Endodermal cell (in vitro differentiated cells): ENCODE results near the gene RTBDN. TPM values are rescaled to one million over a fixed set of nuclear protein-coding genes. Genes with fewer than 3 reads are reported as not detected.

Experiments used
- DNase-seq: peaks from one replicate; pipeline ENCODE4 v3.0.0-alpha.2; 2017
- H3K27ac ChIP-seq: 2 replicates; pipeline ENCODE4 v1.5.1; 2013; ENCODE audit warnings: mild to moderate bottlenecking, low read depth, low read length, moderate library complexity
- H3K27me3 ChIP-seq: 2 replicates; pipeline ENCODE4 v1.6.1; 2013; ENCODE audit warnings: mild to moderate bottlenecking, low read length, moderate library complexity; ENCODE audit not compliant: insufficient read depth, control insufficient read depth, poor library complexity, severe bottlenecking
- H3K36me3 ChIP-seq: 2 replicates; pipeline ENCODE4 v1.7.0; 2013; ENCODE audit warnings: mild to moderate bottlenecking, low read length, moderate library complexity; ENCODE audit not compliant: control insufficient read depth, insufficient read depth
- H3K4me1 ChIP-seq: one replicate; pipeline ENCODE4 v1.7.0; 2013; ENCODE audit warnings: low read length; ENCODE audit not compliant: control insufficient read depth, insufficient read depth
- H3K4me3 ChIP-seq: 2 replicates; pipeline ENCODE4 v1.5.1; 2013; ENCODE audit warnings: mild to moderate bottlenecking, low read length, moderate library complexity
- H3K9ac ChIP-seq: 2 replicates; pipeline ENCODE4 v1.6.1; 2013; ENCODE audit warnings: mild to moderate bottlenecking, low read length, moderate library complexity; ENCODE audit not compliant: poor library complexity, severe bottlenecking; ENCODE audit errors: extremely low read depth
- H3K9me3 ChIP-seq: 2 replicates; pipeline ENCODE4 v1.6.1; 2013; ENCODE audit warnings: mild to moderate bottlenecking, low read length, moderate library complexity; ENCODE audit not compliant: control insufficient read depth
- H3K27ac Mint-ChIP-seq: 2 replicates; pipeline ENCODE4 v1.8.0; 2020; ENCODE audit warnings: mixed read lengths
- H3K27me3 Mint-ChIP-seq: 2 replicates; pipeline ENCODE4 v1.8.0; 2021; ENCODE audit warnings: mild to moderate bottlenecking, mixed read lengths; ENCODE audit not compliant: insufficient read depth
- H3K36me3 Mint-ChIP-seq: 2 replicates; pipeline ENCODE4 v1.8.0; 2020; ENCODE audit warnings: low read depth, mixed read lengths
- H3K4me1 Mint-ChIP-seq: 2 replicates; pipeline ENCODE4 v1.8.0; 2020; ENCODE audit warnings: mixed read lengths
- H3K4me3 Mint-ChIP-seq: 2 replicates; pipeline ENCODE4 v1.8.0; 2020; ENCODE audit warnings: mild to moderate bottlenecking, moderate library complexity, mixed read lengths
- H3K9me3 Mint-ChIP-seq: 2 replicates; pipeline ENCODE4 v1.8.0; 2020; ENCODE audit warnings: mild to moderate bottlenecking, mixed read lengths
- CTCF ChIP-seq: fragments of 200-600 bp; sonication (generic); conservative IDR thresholded peaks from 2 replicates; pipeline ENCODE4 v1.5.0; 2021; ENCODE audit warnings: antibody characterized with exemption, mild to moderate bottlenecking
- WGBS, 2 experiments: methylation state at CpG; one replicate each; pipeline versions ENCODE4 v1.1.5 to v1.1.7; 2013; ENCODE audit warnings: missing lambda C conversion rate in 2 of 2, mixed read lengths in 1 of 2; ENCODE audit not compliant: insufficient coverage in 1 of 2, insufficient read length in 1 of 2; 5-methylcytosine and 5-hydroxymethylcytosine counted together
- total RNA-seq, 2 donors: library from RNA; stranded (reverse); fragmentation: NEBNext Ultra II Directional in 1 of 2; extraction: Animal tissue kit (Norgen Biotek cat#: 25700) in 1 of 2; gene quantifications; 2 replicates in 1 of 2; 3 replicates in 1 of 2; pipeline ENCODE4 v1.2.1, GENCODE V29; 2021

RTBDN gene
- total RNA-seq, 2 donors from 2014 or later, result 0.68 to 1.7 TPM

GRCh38 chr19:12782424-12783290 is 51.7 kb downstream of the RTBDN start:
- H3K9me3 ChIP-seq, result no peaks in the 10 kb centered on the region
- peaks cover 4% of the 10 kb centered on the region for H3K4me1 ChIP-seq
- peak overlapping the region; percentile 6 for H3K9ac ChIP-seq
- Mint-ChIP-seq H3K27ac (no peak overlapping the region), H3K4me1 (peaks cover 14% of the 10 kb centered on the region), H3K4me3 (peak overlapping the region; percentile 61), H3K27me3 (no peaks in the 10 kb centered on the region), H3K9me3 (no peaks in the 10 kb centered on the region), H3K36me3 (no peaks in the 10 kb centered on the region)
- H3K27ac ChIP-seq, result peak overlapping the region; percentile 38
- peak; percentile 78 for DNase-seq
- TF ChIP-seq CTCF, result no peak
- peak overlapping the region; percentile 72 for H3K4me3 ChIP-seq
- H3K36me3 ChIP-seq, result no peaks in the 10 kb centered on the region
- WGBS, 2 experiments, result 5 to 10% methylated on average over 22 to 88 of the region's 88 CpGs
- no peaks in the 10 kb centered on the region for H3K27me3 ChIP-seq

GRCh38 chr19:12782174-12782423 is 52.3 kb downstream of the RTBDN start:
- Mint-ChIP-seq H3K4me1 (peaks cover 16% of the 10 kb centered on the region), H3K27me3 (no peaks in the 10 kb centered on the region), H3K27ac (no peak overlapping the region), H3K4me3 (peak overlapping the region; percentile 61), H3K9me3 (no peaks in the 10 kb centered on the region), H3K36me3 (no peaks in the 10 kb centered on the region)
- Histone ChIP-seq H3K36me3 (no peaks in the 10 kb centered on the region), H3K4me1 (peaks cover 4% of the 10 kb centered on the region), H3K27ac (no peak overlapping the region), H3K27me3 (no peaks in the 10 kb centered on the region), H3K9me3 (no peaks in the 10 kb centered on the region), H3K4me3 (peak overlapping the region; percentile 72), H3K9ac (no peak overlapping the region)
- no peak for TF ChIP-seq CTCF
- DNase-seq, result peak; percentile 52
- WGBS, 2 experiments, result 76 to 77% methylated on average over 3 to 12 of the region's 12 CpGs

- DNase-seq, result peak; percentile 75
- no peaks in the 10 kb centered on the region for H3K36me3 ChIP-seq
- H3K9me3 Mint-ChIP-seq, result no peaks in the 10 kb centered on the region
- no peak overlapping the region for H3K9ac ChIP-seq
- no peaks in the 10 kb centered on the region for H3K27me3 ChIP-seq
- H3K4me3 Mint-ChIP-seq, result peak overlapping the region; percentile 59
- H3K9me3 ChIP-seq, result no peaks in the 10 kb centered on the region
- TF ChIP-seq CTCF, result peak; percentile 54
- peaks cover 4% of the 10 kb centered on the region for H3K4me1 ChIP-seq
- H3K36me3 Mint-ChIP-seq, result peaks cover 4% of the 10 kb centered on the region
- no peak overlapping the region for H3K4me3 ChIP-seq
- no peaks in the 10 kb centered on the region for H3K27me3 Mint-ChIP-seq
- no peak overlapping the region for H3K27ac ChIP-seq
- 70 to 83% methylated on average over 10 to 15 of the region's 15 CpGs for WGBS, 2 experiments
- peak overlapping the region; percentile 79 for H3K27ac Mint-ChIP-seq
- peaks cover 20% of the 10 kb centered on the region for H3K4me1 Mint-ChIP-seq
These were observed 55.0 kb downstream of the RTBDN start for GRCh38 chr19:12779162-12779993.
